AG10803 (cell line): ENCODE measurements around the gene VPREB1.
"Not testable (repeated sequence)": the region's sequence is repeated elsewhere in the genome, so short reads cannot be mapped to it uniquely, and the experiment has no call there.

Source experiments
- DNase-seq: peaks from one replicate; pipeline ENCODE4 v3.0.0; 2010; ENCODE audit warnings: low read depth
- H3K4me3 ChIP-seq: 2 replicates; pipeline ENCODE4 v1.5.1; 2011; ENCODE audit warnings: mild to moderate bottlenecking, low read length, control low read depth
- TF ChIP-seq, protein P1 (sequence below): conservative IDR thresholded peaks from 2 replicates; pipeline ENCODE4 v1.5.1; 2011; ENCODE audit warnings: mild to moderate bottlenecking, low read length, control low read depth, inconsistent platforms

VPREB1 gene

GRCh38 chr22:22241554-22241898 lies 3.1 kb upstream of the VPREB1 start:
- H3K4me3 ChIP-seq = no peak overlapping the region
- no peak for DNase-seq

GRCh38 chr22:22242488-22242887 lies 2.1 kb upstream of the VPREB1 start:
- TF ChIP-seq, protein P1, sequence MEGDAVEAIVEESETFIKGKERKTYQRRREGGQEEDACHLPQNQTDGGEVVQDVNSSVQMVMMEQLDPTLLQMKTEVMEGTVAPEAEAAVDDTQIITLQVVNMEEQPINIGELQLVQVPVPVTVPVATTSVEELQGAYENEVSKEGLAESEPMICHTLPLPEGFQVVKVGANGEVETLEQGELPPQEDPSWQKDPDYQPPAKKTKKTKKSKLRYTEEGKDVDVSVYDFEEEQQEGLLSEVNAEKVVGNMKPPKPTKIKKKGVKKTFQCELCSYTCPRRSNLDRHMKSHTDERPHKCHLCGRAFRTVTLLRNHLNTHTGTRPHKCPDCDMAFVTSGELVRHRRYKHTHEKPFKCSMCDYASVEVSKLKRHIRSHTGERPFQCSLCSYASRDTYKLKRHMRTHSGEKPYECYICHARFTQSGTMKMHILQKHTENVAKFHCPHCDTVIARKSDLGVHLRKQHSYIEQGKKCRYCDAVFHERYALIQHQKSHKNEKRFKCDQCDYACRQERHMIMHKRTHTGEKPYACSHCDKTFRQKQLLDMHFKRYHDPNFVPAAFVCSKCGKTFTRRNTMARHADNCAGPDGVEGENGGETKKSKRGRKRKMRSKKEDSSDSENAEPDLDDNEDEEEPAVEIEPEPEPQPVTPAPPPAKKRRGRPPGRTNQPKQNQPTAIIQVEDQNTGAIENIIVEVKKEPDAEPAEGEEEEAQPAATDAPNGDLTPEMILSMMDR = no peak
- no peak overlapping the region for H3K4me3 ChIP-seq
- no peak for DNase-seq

More at GRCh38 chr22:22241554-22241898, 3.1 kb upstream of the VPREB1 start:
- TF ChIP-seq, protein P1 = no peak

GRCh38 chr22:22243033-22243680 lies 1.4 kb upstream of the VPREB1 start:
- TF ChIP-seq, protein P1 = no peak
- no peak overlapping the region for H3K4me3 ChIP-seq
- DNase-seq = no peak

DNA sequence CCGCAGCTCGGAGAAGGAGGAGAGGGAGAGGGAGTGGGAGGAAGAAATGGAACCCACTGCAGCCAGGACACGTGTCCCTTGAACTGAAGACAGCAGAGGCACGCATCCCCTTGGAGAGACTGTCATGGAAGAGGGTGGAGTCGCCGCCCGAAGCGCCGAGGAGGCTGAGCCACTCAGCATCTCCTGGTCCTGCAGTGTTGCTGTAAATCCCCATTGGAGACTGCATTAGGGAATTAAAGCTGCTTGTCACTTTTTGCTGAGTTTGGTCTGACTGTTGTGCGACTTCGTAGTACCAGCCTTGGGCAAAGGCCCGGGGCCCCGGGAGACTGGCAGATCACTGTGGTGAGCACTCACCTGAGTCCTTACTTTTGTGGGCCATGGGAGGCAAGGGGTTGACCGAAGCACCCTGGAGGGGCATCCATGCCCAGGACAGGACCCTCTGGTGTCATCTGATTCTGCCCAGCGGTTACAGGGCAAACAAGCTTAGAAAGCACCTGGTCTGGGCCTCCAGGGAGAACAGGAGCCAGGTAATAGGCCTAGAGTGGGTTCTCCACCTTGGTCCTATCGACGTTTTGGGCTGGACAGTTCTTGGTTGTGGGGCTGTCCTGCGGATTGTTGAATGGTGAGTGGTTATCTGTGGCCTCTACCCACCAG lies 797 bp downstream of the VPREB1 start:
- TF ChIP-seq, protein P1 = no peak
- no peak for DNase-seq
- no peak overlapping the region for H3K4me3 ChIP-seq

GRCh38 chr22:22245935-22246525 lies 1.4 kb downstream of the VPREB1 start:
- DNase-seq = no peak
- TF ChIP-seq, protein P1 = no peak
- no peak overlapping the region for H3K4me3 ChIP-seq

GRCh38 chr22:22246706-22247105 lies 2.1 kb downstream of the VPREB1 start:
- H3K4me3 ChIP-seq = no peak overlapping the region
- TF ChIP-seq, protein P1 = no peak
- no peak for DNase-seq

GRCh38 chr22:22248878-22249277 lies 4.3 kb downstream of the VPREB1 start:
- DNase-seq = no peak
- TF ChIP-seq, protein P1 = no peak
- no peak overlapping the region for H3K4me3 ChIP-seq

DNA sequence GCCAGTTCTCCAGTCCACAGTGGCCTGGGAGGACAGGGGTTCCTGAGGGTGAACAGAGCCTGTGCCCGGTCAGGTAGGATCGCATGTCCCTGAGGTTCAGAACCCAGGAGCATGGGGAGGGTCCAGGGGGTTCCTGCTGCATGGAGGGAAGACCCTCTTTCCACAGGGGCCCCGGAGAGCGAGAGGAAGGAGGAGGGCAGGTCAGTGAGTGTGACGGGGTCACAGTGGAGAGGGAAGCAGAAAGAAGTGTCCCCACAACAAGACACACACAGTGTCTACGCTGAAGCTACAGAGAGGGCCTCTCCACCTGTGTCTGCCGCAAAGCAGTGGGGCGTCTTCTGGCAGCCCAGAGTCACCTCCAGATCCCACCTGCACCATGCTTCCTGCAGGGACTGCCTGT lies 6.1 kb downstream of the VPREB1 start:
- H3K4me3 ChIP-seq, DNase-seq: not testable (repeated sequence)

- H3K4me3 ChIP-seq, DNase-seq: not testable (repeated sequence)
These were observed 11.5 kb downstream of the VPREB1 start for GRCh38 chr22:22256133-22256532.

GRCh38 chr22:22258597-22259415 lies 14.2 kb downstream of the VPREB1 start:
- H3K4me3 ChIP-seq, DNase-seq: not testable (repeated sequence)
